Heart left ventricle (tissue), 16 donors: ENCODE results near the gene UMODL1. TPM values are rescaled to one million over a fixed set of nuclear protein-coding genes. Genes with fewer than 3 reads are reported as not detected.

Experiments
- ATAC-seq, 4 donors: fragments of 200-7000 bp; cut with Tn5 transposase; one replicate each; pipeline ENCODE4 v1.9.1; 2020 to 2022; ENCODE audit warnings: moderate library complexity in 4 of 4, mild to moderate bottlenecking in 3 of 4, moderate number of reproducible peaks in 1 of 4
- DNase-seq, 5 donors: peaks; one replicate each; pipeline ENCODE4 v3.0.0-alpha.2; 2020
- H3K27ac ChIP-seq, 12 donors: fragments of 200-600 bp; sonication (generic) in 4 of 12; one replicate each; pipeline versions ENCODE4 v1.5.0 to v1.8.0; 2016 to 2022; ENCODE audit warnings: mild to moderate bottlenecking in 2 of 12
- H3K27me3 ChIP-seq, 9 donors: fragments of 200-600 bp; sonication (generic) in 2 of 9; one replicate each; pipeline versions ENCODE4 v1.5.1 to v1.8.0; 2016 to 2022; ENCODE audit warnings: mild to moderate bottlenecking in 3 of 9
- H3K36me3 ChIP-seq, 9 donors: fragments of 200-600 bp; sonication (generic) in 2 of 9; one replicate each; pipeline versions ENCODE4 v1.5.0 to v1.8.0; 2018 to 2022; ENCODE audit warnings: mild to moderate bottlenecking in 2 of 9
- H3K4me1 ChIP-seq, 12 donors: fragments of 200-600 bp; sonication (generic) in 4 of 12; one replicate each; pipeline versions ENCODE4 v1.5.0 to v1.8.0; 2016 to 2022; ENCODE audit warnings: mild to moderate bottlenecking in 3 of 12
- H3K4me3 ChIP-seq, 12 donors: fragments of 200-600 bp; sonication (generic) in 4 of 12; one replicate each; pipeline versions ENCODE4 v1.5.0 to v1.8.0; 2017 to 2022; ENCODE audit warnings: mild to moderate bottlenecking in 9 of 12, moderate library complexity in 4 of 12
- H3K9me3 ChIP-seq, 12 donors: fragments of 200-600 bp; sonication (generic) in 4 of 12; one replicate each; pipeline versions ENCODE4 v1.5.0 to v1.8.0; 2016 to 2022; ENCODE audit warnings: mild to moderate bottlenecking in 1 of 12
- POLR2A ChIP-seq, 2 donors: fragments of 450-650 bp; IDR thresholded peaks; one replicate each; pipeline ENCODE4 v1.6.1; 2017; ENCODE audit warnings: antibody characterized with exemption in 2 of 2, mild to moderate bottlenecking in 2 of 2, moderate library complexity in 2 of 2
- WGBS, 4 donors: extraction: QIAGEN DNeasy Blood & Tissue Kit in 2 of 4; methylation state at CpG; one replicate each; pipeline versions ENCODE4 v1.1.5 to v1.1.7; 2013 to 2018; 5-methylcytosine and 5-hydroxymethylcytosine counted together
- intact Hi-C, 10 donors: fragments of 100-400 bp; cut with DNase I; formaldehyde crosslinking; loops; one replicate each; pipeline versions ENCODE4 v1.11.1 to v1.14.2; 2022
- polyA plus RNA-seq, 2 donors: library from polyadenylated mRNA; stranded (reverse); fragments of 200-250 nt; gene quantifications; one replicate each; pipeline ENCODE4 v1.2.3, GENCODE V29; 2013
- total RNA-seq, 9 donors: library from RNA; depleted of rRNA in 2 of 9; stranded (reverse); fragments of >200 nt in 2 of 9; fragmentation: NEBNext Ultra II Directional in 3 of 9; extraction: Animal tissue kit (Norgen Biotek cat#: 25700) in 3 of 9; gene quantifications; one replicate each; pipeline versions ENCODE4 v1.1.0 to v1.2.4, GENCODE V29; 2016 to 2023
- TF ChIP-seq, protein P1 (sequence below), 12 donors: fragments of 200-600 bp; sonication (generic) in 4 of 12; IDR thresholded peaks; one replicate each; pipeline versions ENCODE4 v1.5.0 to v1.8.0; 2018 to 2022; ENCODE audit warnings: antibody characterized with exemption in 12 of 12, mild to moderate bottlenecking in 5 of 12
- donor health status: ischemic (EF 13 %, LVEDD 7.1; RV severe dilation, severe dysfunction).
- donor health status: healthy with polysubstance abuse.
- donor health status: DM: no; HTN: yes; CAD: no.
- donor health status: DM: no; HTN: no; CAD: no.
- donor health status: ischemic (EF 25% LVEDD 6.9; RV normal size, moderate dysfunction).
- donor health status: ischemic (EF 25% LVEDD 5.7; RV mildly dilated, moderate dysfunction).
- donor health status: healthy.
- donor health status: DM: yes; HTN: yes; CAD: no.
- donor health status: ischemic (EF 35%, LVEDD 5.7; RV mildly dilated, moderate dysfunction).
- donor health status: nonischemic (EF 11% LVEDD 7.7; RV severe dilation, severe dysfunction).
- donor health status: DM: yes; HTN: yes; CAD: no.
- donor health status: PGD.
- donor health status: ischemic (EF 29% LVEDD 5.4; RV normal size, mild dysfunction).
- donor health status: nonischemic (EF 23%, LVEDD 6.1; RV moderate dilation, normal function).

Gene UMODL1
- total and polyA plus RNA-seq, 11 donors: 0.07 to 0.19 TPM; not detected in 9

DNA sequence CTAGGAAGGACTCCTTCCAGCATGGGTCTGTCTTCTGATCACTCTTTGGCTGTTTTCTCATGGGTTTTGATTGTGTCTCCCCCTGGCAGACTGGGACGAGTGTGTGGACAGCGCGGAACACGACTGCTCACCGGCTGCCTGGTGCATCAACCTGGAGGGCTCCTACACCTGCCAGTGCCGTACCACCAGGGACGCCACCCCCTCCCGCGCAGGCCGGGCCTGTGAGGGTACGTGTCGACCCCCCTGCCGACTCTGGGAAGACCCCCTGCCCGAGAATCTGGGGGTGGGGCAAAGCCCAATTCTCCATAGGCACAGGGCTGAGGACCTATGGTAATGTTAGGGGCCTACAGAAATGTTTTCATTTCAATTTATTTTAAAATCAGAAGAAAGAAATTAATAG lies 38.4 kb downstream of the UMODL1 start:
- TF ChIP-seq, protein P1, sequence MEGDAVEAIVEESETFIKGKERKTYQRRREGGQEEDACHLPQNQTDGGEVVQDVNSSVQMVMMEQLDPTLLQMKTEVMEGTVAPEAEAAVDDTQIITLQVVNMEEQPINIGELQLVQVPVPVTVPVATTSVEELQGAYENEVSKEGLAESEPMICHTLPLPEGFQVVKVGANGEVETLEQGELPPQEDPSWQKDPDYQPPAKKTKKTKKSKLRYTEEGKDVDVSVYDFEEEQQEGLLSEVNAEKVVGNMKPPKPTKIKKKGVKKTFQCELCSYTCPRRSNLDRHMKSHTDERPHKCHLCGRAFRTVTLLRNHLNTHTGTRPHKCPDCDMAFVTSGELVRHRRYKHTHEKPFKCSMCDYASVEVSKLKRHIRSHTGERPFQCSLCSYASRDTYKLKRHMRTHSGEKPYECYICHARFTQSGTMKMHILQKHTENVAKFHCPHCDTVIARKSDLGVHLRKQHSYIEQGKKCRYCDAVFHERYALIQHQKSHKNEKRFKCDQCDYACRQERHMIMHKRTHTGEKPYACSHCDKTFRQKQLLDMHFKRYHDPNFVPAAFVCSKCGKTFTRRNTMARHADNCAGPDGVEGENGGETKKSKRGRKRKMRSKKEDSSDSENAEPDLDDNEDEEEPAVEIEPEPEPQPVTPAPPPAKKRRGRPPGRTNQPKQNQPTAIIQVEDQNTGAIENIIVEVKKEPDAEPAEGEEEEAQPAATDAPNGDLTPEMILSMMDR (IDR thresholded peaks at IDR 0.05): no peak
- TF ChIP-seq POLR2A (IDR thresholded peaks at IDR 0.05): no peak
- Histone ChIP-seq H3K27ac (peak overlapping the region in 1 of 12 donors; percentile 28), H3K36me3 (no peaks in the 10 kb centered on the region), H3K4me3 (no peak overlapping the region), H3K4me1 (peaks cover 0 to 24% (median 4%) of the 10 kb centered on the region in 12 donors), H3K27me3 (peaks cover 0 to 10% (median 0%) of the 10 kb centered on the region in 9 donors), H3K9me3 (no peaks in the 10 kb centered on the region)
- 83 to 93% (median 89%) methylated on average over 14 of the region's 14 CpGs for WGBS, 4 donors
- DNase-seq (peak in 1 of 5 donors; percentile 67), ATAC-seq (no peak)
- intact Hi-C loops: loop anchor here in 4 of 10 donors (5.0 to 10.0 kb wide), 3 partner anchors 65 to 155 kb away; partner anchors contain the start of genes ZBTB21 (in 4 of the 4) and C2CD2 (in 1 of the 4)

DNA sequence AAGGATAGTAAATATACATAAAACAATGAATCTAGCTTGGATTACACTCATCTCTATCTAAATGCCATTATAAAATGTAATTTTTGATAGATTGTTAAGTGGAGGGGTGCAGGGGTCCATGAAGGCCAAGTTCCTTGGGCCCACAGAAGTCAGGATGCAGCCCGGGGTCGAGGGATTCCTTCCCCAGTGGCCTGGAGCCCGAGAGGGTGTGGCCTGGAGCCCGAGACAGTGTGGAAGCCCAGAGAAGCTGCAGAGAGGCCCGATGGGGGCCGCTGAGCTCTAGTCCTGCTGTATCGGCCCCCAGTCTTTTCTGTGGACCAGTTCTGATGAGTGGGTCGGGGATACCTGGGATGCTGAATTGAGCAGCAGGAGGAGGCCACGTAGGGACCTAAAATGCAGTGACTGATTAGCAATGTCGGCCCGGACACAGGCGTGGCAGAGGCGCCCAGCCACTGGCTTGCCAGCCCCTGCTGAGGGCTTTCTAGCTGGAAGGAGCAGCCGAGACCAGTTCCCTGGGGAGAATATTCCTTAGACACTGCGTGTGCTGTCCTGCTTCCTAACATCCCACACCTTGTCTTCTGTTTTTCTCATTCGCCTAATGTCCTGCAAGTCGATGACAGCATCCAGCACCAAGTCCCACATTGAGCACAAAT lies 38.9 kb downstream of the UMODL1 start:
- DNase-seq: no peak

DNA sequence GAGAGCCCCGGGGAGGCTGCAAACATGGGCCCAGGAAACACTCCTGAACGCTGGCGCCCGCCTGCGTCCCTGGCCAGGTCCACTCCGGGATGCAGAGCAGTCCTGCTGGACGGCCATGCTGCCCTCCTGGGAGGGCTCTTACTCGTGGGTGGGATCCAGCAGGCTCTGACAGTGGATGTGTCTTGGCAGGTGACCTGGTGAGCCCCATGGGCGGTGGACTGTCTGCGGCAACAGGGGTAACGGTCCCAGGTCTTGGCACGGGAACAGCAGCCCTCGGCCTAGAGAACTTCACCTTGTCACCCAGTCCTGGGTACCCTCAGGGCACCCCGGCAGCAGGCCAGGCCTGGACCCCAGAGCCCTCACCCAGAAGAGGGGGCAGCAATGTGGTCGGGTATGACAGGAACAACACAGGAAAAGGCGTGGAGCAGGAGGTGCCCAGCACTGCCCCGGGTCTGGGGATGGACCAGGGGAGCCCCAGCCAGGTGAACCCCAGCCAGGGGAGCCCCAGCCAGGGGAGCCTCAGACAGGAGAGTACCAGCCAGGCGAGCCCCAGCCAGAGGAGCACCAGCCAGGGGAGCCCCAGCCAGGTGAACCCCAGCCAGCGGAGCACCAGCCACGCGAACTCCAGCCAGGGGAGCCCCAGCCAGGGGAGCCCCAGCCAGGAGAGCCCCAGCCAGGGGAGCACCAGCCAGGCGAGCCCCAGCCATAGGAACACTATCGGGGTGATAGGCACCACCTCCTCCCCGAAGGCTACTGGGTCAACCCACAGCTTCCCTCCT lies 39.8 kb downstream of the UMODL1 start:
- Histone ChIP-seq H3K36me3 (no peaks in the 10 kb centered on the region), H3K27ac (no peak overlapping the region), H3K27me3 (peaks cover 0 to 10% (median 0%) of the 10 kb centered on the region in 9 donors), H3K4me1 (peaks cover 0 to 24% (median 4%) of the 10 kb centered on the region in 12 donors), H3K9me3 (no peaks in the 10 kb centered on the region), H3K4me3 (no peak overlapping the region)
- no peak for ATAC-seq
- intact Hi-C loops: loop anchor here in 7 of 10 donors (5.0 to 10.0 kb wide), 5 partner anchors 89 to 826 kb away; partner anchors contain the start of gene C2CD2 (in 3 of the 7)
- WGBS, 4 donors: 82 to 85% (median 84%) methylated on average over 10 to 24 of the region's 24 CpGs
- peak in 1 of 5 donors; percentile 39 for DNase-seq
- TF ChIP-seq, protein P1 (IDR thresholded peaks at IDR 0.05): no peak
- no peak for TF ChIP-seq POLR2A (IDR thresholded peaks at IDR 0.05)

More for the DNA sequence above, 38.9 kb downstream of the UMODL1 start:
- WGBS, 4 donors: 56 to 80% (median 65%) methylated on average over 15 to 17 of the region's 17 CpGs
- Histone ChIP-seq H3K27ac (no peak overlapping the region), H3K27me3 (peaks cover 0 to 10% (median 0%) of the 10 kb centered on the region in 9 donors), H3K9me3 (no peaks in the 10 kb centered on the region), H3K36me3 (no peaks in the 10 kb centered on the region), H3K4me1 (peaks cover 0 to 24% (median 4%) of the 10 kb centered on the region in 12 donors), H3K4me3 (no peak overlapping the region)
- ATAC-seq: no peak
- intact Hi-C loops: loop anchor here in 9 of 10 donors (5.0 to 10.0 kb wide), 7 partner anchors 65 to 825 kb away; partner anchors contain the start of genes C2CD2 (in 4 of the 9) and ZBTB21 (in 4 of the 9)
- TF ChIP-seq POLR2A (IDR thresholded peaks at IDR 0.05): no peak
- TF ChIP-seq, protein P1 (IDR thresholded peaks at IDR 0.05): no peak

DNA sequence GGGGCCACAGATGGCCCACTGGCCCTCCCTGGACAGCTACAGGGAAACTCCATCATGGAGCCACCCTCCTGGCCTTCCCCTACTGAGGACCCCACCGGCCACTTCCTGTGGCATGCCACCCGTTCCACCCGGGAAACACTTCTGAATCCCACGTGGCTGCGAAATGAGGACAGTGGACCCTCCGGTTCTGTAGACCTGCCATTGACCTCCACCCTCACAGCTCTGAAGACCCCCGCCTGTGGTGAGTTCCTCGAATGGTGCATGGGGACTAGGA lies 40.3 kb downstream of the UMODL1 start:
- Histone ChIP-seq H3K9me3 (no peaks in the 10 kb centered on the region), H3K4me1 (peaks cover 0 to 24% (median 4%) of the 10 kb centered on the region in 12 donors), H3K36me3 (no peaks in the 10 kb centered on the region), H3K27me3 (peaks cover 0 to 15% (median 0%) of the 10 kb centered on the region in 9 donors), H3K27ac (no peak overlapping the region), H3K4me3 (no peak overlapping the region)
- no peak for DNase-seq
- WGBS, 4 donors: 62 to 86% (median 83%) methylated on average over 4 to 8 of the region's 8 CpGs
- no peak for ATAC-seq
- intact Hi-C loops: loop anchor here in 7 of 10 donors (5.0 to 10.0 kb wide), 5 partner anchors 89 to 827 kb away; partner anchors contain the start of gene C2CD2 (in 3 of the 7)
- TF ChIP-seq, protein P1 (IDR thresholded peaks at IDR 0.05): no peak
- no peak for TF ChIP-seq POLR2A (IDR thresholded peaks at IDR 0.05)
